ENCODE results near the gene MCF2L.
A peak's percentile ranks its signal among the peaks of the same experiment; 100 is the strongest.
"Not testable (repeated sequence)": the region's sequence is repeated elsewhere in the genome, so short reads cannot be mapped to it uniquely, and the experiment has no call there.

The MCF2L gene

GRCh38 chr13:113099142-113099541 is 130.1 kb downstream of the MCF2L start:
- no peak for DNase-seq

- not testable (repeated sequence) for DNase-seq
These were observed 133.3 kb downstream of the MCF2L start for GRCh38 chr13:113102302-113102701.

- no peak for DNase-seq
These were observed 133.7 kb downstream of the MCF2L start for GRCh38 chr13:113102727-113103126.

- DNase-seq: no peak
These were observed 134.6 kb downstream of the MCF2L start for GRCh38 chr13:113103646-113104045.

- DNase-seq: no peak
These were observed 136.3 kb downstream of the MCF2L start, which contains the start of gene F7 for GRCh38 chr13:113105032-113105920. Gene F7 (plus strand): TSS chr13:113105791. CDS start chr13:113105842, 51 bp downstream.

- DNase-seq: no peak
These were observed 137.0 kb downstream of the MCF2L start for GRCh38 chr13:113105921-113106452.

GRCh38 chr13:113106711-113107351 is 137.8 kb downstream of the MCF2L start:
- no peak for DNase-seq

GRCh38 chr13:113108521-113108920 is 139.5 kb downstream of the MCF2L start:
- not testable (repeated sequence) for DNase-seq

- DNase-seq: peak; percentile 67
These were observed 140.4 kb downstream of the MCF2L start for GRCh38 chr13:113109151-113110047.

- peak; percentile 81 for DNase-seq
These were observed 141.2 kb downstream of the MCF2L start for GRCh38 chr13:113110048-113110851.

- DNase-seq: peak; percentile 70
These were observed 141.9 kb downstream of the MCF2L start for GRCh38 chr13:113110852-113111315.

- not testable (repeated sequence) for DNase-seq
These were observed 142.8 kb downstream of the MCF2L start for GRCh38 chr13:113111821-113112220.

GRCh38 chr13:113112475-113112874 is 143.5 kb downstream of the MCF2L start:
- not testable (repeated sequence) for DNase-seq

- DNase-seq: no peak
These were observed 144.2 kb downstream of the MCF2L start for GRCh38 chr13:113112893-113113845.

GRCh38 chr13:113113846-113114271 is 144.8 kb downstream of the MCF2L start:
- no peak for DNase-seq

- no peak for DNase-seq
These were observed 145.7 kb downstream of the MCF2L start for GRCh38 chr13:113114511-113115362.

GRCh38 chr13:113115363-113116205 is 146.6 kb downstream of the MCF2L start:
- no peak for DNase-seq

- no peak for DNase-seq
These were observed 147.3 kb downstream of the MCF2L start for GRCh38 chr13:113116206-113116800.

Measured in activated CD8-positive, alpha-beta memory T cell treated with anti-CD3 and anti-CD28 coated beads for 24 hours (primary cell).